GF-D8 (cell line): ENCODE data around the gene GLB1L3.
A peak's percentile ranks its signal among the peaks of the same experiment; 100 is the strongest.

Experiments used
- DNase-seq: peaks from one replicate; lab custom pipeline; 2025; lab: John Stamatoyannopoulos, UW

Gene GLB1L3

GRCh38 chr11:134275534-134276395 is at the start of gene GLB1L3:
TSS of gene GLB1L3 (plus strand) at chr11:134276379. CDS start at chr11:134276741, 362 bp downstream.
- no peak for DNase-seq

- no peak for DNase-seq
Observed at GRCh38 chr11:134226806-134227325, 49.3 kb upstream of the GLB1L3 start.

- DNase-seq, result no peak
Observed at GRCh38 chr11:134228625-134229024, 47.6 kb upstream of the GLB1L3 start.

- no peak for DNase-seq
Observed at GRCh38 chr11:134229126-134229790, 46.9 kb upstream of the GLB1L3 start.

GRCh38 chr11:134230339-134230738 is 45.8 kb upstream of the GLB1L3 start:
- no peak for DNase-seq

- DNase-seq, result peak; percentile 86
Observed at GRCh38 chr11:134231958-134232659, 44.1 kb upstream of the GLB1L3 start.

- no peak for DNase-seq
Observed at GRCh38 chr11:134233729-134234179, 42.4 kb upstream of the GLB1L3 start.

GRCh38 chr11:134235399-134235798 is 40.8 kb upstream of the GLB1L3 start:
- no peak for DNase-seq

- no peak for DNase-seq
Observed at GRCh38 chr11:134236834-134237556, 39.2 kb upstream of the GLB1L3 start.

- DNase-seq, result no peak
Observed at GRCh38 chr11:134237557-134237922, 38.6 kb upstream of the GLB1L3 start.

GRCh38 chr11:134238956-134239355 is 37.2 kb upstream of the GLB1L3 start:
- no peak for DNase-seq

GRCh38 chr11:134240592-134240991 is 35.6 kb upstream of the GLB1L3 start:
- no peak for DNase-seq

- no peak for DNase-seq
Observed at GRCh38 chr11:134242376-134242775, 33.8 kb upstream of the GLB1L3 start.

GRCh38 chr11:134243913-134244312 is 32.3 kb upstream of the GLB1L3 start:
- no peak for DNase-seq

GRCh38 chr11:134244593-134244992 is 31.6 kb upstream of the GLB1L3 start:
- peak; percentile 30 for DNase-seq

- no peak for DNase-seq
Observed at GRCh38 chr11:134245434-134245833, 30.7 kb upstream of the GLB1L3 start.

GRCh38 chr11:134246100-134246499 is 30.1 kb upstream of the GLB1L3 start:
- no peak for DNase-seq

GRCh38 chr11:134246678-134247077 is 29.5 kb upstream of the GLB1L3 start:
- DNase-seq, result no peak

- no peak for DNase-seq
Observed at GRCh38 chr11:134248910-134249480, 27.2 kb upstream of the GLB1L3 start.

- DNase-seq, result peak; percentile 49
Observed at GRCh38 chr11:134250246-134250645, 25.9 kb upstream of the GLB1L3 start.

GRCh38 chr11:134250675-134251074 is 25.5 kb upstream of the GLB1L3 start:
- peak; percentile 62 for DNase-seq
